ENCODE data around the gene ZNF652. TPM values are rescaled to one million over a fixed set of nuclear protein-coding genes. Genes with fewer than 3 reads are reported as not detected.
A peak's percentile ranks its signal among the peaks of the same experiment; 100 is the strongest.

ZNF652 gene
- polyA plus RNA-seq, 10 donors = 14.9 to 22.2 (median 16.7) TPM

- no peak for DNase-seq
Observed at GRCh38 chr17:49359990-49360795, 1.9 kb downstream of the ZNF652 start.

- peak in 2 of 3 donors; percentile 17 to 34 for DNase-seq
Observed at GRCh38 chr17:49358641-49359247, 3.3 kb downstream of the ZNF652 start.

- no peak for DNase-seq
Observed at GRCh38 chr17:49357516-49357915, 4.5 kb downstream of the ZNF652 start.

- no peak for DNase-seq
Observed at GRCh38 chr17:49356320-49356719, 5.7 kb downstream of the ZNF652 start.

DNA sequence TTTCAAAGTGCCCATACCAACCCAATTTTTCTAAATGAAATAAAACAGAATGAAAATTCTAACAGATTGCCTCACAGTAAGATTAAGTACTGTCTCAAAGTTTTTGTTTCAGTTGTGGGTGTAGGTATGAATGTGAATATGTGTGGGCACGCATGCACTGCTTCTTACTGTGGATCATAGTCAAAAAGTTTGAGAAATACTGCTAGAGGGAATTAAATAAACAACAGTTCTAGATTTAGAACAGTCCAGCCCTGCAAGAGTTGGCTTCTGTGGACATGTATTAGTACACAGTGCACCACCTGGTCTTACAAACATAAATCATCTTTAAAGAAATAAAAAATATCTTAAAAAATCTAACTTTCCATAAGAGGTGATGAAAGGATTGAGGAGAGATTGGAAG is 8.4 kb downstream of the ZNF652 start:
- no peak for DNase-seq

- no peak for DNase-seq
Observed at GRCh38 chr17:49352587-49353154, 9.4 kb downstream of the ZNF652 start.

GRCh38 chr17:49351572-49352140 is 10.4 kb downstream of the ZNF652 start:
- no peak for DNase-seq

DNA sequence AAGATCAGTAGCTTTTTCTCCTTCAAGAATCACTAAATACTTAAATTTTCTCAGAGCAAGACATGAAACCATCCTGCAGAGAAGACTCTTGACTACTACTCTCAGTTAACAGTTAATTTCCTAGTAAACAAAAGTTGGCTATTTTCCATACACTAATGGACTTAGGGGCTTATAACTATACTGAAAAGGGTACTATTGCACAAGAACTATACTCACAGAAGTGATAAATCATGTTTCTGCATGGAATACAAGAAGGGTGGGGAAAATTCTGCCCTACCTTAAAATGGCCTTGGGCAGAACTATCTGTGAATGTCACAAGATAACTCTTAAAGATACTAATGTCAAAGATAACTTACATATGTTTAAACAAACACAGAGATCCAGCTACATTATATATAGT is 12.5 kb downstream of the ZNF652 start:
- no peak for DNase-seq

- DNase-seq = no peak
Observed at GRCh38 chr17:49344914-49345313, 17.1 kb downstream of the ZNF652 start.

DNA sequence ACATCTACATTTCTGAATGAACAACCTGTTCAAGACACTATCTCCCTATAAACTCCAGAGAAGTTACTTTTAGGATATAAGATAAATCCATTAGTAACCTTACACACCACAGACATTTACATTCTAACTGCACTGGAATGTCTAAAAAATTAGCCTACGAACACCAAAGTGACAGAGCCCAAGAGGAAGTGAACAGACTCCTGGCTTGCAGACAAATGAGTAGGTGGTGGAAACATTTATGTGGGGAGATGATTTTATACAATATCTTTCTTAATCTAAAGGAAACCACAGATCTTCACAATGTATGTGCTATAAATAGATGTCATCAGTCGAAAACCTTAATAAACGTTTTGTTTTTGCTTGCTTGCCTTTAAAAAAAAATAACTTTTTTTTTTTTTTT is 18.8 kb downstream of the ZNF652 start:
- DNase-seq = peak in 2 of 3 donors; percentile 19 to 68

DNA sequence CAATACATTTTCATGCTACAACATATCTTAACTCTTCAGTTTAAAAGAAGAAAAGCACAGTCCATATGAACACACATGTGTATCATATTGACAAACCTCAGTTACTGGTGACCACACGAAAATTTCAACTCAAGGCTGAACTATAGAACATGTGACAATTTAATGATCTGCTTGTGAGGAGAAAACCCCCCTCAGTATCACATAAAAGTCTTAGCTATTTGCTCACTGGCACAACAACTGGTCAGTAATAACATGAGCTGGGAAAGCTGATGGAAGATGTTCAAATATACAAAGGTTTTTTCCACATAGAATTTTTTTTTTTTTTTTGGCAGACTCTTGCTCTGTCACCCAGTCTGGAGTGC is 19.5 kb downstream of the ZNF652 start:
- DNase-seq = peak in 1 of 3 donors; percentile 6

DNA sequence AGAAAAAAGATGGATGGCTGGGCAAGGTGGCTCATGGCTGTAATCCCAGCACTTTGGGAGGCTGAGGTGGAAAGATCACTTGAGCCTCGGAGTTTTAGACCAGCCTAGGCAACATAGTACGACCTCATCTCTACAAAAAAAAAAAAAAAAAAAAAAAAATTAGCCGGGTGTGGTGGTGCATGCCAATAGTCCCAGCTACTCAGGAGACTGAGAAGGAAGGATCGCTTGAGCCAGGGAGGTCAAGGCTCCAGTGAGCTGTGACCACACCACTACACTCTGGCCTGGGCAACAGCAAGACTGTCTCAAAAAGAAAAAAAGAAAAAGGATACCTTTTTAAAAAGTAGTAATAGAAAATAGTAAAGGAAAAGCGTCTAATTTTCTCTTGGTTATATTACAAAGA is 20.7 kb downstream of the ZNF652 start:
- DNase-seq = no peak

DNA sequence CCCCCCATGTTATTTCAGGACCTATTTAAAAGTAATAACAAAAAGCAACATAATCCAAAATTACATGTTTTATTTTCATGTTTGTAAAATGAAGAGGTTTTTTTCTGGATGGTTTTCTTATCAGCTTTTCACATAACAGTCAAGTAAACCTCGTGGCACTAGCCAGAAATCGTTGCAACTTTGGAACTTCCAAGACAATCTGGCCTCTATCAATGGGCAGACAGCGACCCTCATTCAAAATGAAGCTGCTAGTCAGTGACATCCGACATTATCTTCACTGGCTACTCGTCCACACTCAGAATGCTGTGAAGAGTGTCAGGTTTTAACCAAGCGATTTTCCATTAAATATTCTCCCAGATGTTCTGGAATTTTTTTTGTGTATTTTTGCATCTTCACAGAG is 22.7 kb downstream of the ZNF652 start:
- no peak for DNase-seq

DNA sequence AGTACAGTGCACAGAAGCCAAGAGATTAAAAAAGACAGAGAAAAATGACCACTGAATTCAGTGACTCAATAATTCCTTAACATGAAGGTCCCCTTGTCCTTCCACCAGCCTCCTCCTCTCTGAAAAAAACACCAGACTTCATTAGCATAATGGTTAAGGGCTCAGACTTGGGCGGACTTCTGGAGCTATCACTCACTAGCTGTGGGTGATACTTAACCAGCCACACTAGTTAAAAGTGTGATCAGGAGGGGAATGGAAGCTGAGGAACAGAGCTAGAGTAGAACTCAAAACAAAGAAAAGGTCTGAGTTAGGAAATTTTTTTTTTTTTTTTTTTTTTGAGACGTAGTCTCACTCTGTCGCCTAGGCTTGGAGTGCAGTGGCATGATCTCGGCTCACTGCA is 23.2 kb downstream of the ZNF652 start:
- no peak for DNase-seq

- DNase-seq = no peak
Observed at GRCh38 chr17:49337884-49338283, 24.2 kb downstream of the ZNF652 start.

DNA sequence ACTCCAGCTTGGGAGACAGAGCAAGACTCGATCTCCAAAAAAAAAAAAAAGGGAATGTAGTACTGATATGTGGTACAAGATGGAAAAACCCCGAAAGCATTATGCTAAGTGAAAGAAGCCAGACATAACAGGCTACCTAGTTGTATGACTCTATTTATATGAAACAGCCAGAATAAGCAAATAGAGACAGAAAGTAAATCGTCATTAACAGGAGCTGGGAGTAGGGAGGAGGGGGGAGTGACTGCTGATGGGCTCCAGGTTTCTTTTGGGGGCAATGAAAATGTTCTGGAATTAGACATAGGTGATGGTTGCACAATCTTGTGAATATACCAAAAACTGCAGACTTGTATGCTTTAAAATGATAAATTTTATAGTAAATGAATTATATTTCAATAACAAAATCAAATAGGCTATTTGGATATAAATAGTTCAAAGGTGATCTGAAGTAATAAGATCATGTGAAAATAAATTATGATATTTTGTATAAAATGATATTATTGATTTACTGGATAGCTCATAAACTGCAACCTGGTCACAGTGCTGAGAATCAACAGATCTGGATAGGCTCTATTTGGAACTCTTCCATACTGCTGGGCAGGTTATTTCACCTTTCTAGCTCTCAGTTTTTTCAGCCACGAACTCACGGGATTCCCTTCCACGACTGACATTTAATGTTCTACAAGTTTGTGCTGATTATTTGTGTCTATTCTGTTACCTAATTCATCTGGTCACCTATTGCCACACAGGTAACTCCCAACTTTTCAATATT is 27.1 kb downstream of the ZNF652 start:
- no peak for DNase-seq

- DNase-seq = no peak
Observed at GRCh38 chr17:49333804-49334203, 28.2 kb downstream of the ZNF652 start.

- no peak for DNase-seq
Observed at GRCh38 chr17:49327835-49328784, 33.9 kb downstream of the ZNF652 start.

DNA sequence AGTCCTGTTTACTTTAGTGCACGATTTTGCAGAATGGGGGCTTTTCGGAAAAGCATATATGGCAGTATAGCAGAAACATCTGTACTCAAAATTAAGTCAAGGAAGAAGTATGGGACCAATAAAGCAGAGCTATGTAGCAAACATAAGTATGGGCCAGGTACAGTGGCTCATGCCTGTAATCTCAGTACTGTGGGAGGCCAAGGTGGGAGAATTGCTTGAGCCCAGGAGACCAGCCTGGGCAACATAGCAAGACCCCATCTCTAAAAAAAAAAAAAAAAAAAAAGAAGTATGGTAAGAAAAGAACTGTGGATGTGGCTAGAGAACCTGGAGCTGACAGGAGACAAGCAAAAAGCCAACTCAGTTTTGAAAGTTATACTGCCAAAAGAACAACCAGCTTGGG is 36.1 kb downstream of the ZNF652 start:
- DNase-seq = no peak

DNA sequence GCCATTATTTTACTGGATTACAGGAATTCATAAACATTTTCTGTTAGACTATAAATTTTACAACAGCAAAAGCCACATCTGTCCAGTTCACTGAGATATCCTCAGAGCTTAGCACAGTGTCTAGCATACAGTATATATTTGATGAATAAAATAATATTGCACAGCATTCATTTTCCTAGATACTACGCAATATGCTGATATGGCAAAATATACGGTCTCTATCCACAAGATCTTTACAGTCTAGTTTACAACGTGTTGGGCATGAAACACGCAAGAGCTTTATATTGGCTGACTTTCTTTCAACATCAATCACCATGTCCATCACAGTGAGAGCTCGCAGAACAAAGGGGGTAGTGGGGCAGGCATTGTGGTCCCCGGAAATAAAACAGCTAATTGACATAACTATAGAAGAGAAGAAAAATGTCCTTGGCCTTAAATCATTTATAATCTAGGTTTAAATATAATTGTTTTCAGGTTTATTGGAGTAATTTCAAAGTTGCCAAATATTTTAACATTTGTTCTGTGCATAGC is 43.5 kb downstream of the ZNF652 start:
- no peak for DNase-seq

Data from muscle of back (tissue), 11 donors.